ENCODE results near the gene VAV1. TPM values are rescaled to one million over a fixed set of nuclear protein-coding genes. Genes with fewer than 3 reads are reported as not detected.

VAV1 gene
- total and polyA plus RNA-seq, 10 of the 15 experiments (the other 5 are each of a cell fraction or from before 2014, with no cell fraction given), result 1.6 to 76.8 (median 40.7) TPM

DNA sequence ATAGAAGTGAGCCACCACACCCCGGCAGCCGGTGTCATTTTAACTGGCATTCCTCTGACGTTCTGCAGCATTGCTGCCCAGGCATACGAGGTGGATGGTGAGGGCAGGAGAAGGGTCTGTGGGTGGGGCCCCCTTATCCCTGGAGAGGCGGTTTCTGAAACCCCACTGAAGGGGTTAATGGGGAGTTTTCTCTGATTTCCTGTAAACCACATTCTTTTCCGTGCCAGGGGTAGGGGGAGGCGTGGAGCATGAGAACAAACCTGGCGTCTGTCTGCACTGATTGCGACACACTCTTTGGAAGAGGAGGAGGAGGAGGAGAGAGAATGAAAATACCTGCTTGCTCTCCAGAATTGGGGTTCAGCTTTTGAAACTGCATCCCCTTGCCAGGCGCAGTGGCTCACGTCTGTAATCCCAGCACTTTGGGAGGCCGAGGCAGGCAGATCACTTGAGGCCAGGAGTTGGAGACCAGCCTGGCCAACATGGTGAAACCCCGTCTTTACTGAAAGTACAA, 49.3 kb upstream of the VAV1 start:
- peaks cover 35% of the 10 kb centered on the region for H3K4me1 ChIP-seq (ENCODE audit: control insufficient read depth, insufficient read depth, low read length)
- ATAC-seq (no peak), DNase-seq (ENCODE audit: low read depth, low spot score) (no peak), FAIRE-seq (no peak)
- no peak overlapping the region for H3K4me3 ChIP-seq
- intact Hi-C loops (cut with micrococcal nuclease; ENCODE audit: unreplicated experiment), result no loop called here
- BruUV-seq (replicated peaks), result no TSS peak
- no peaks in the 10 kb centered on the region for H3K79me2 ChIP-seq (ENCODE audit: control insufficient read depth, insufficient read depth, low read length)
- ChIA-PET CTCF (interaction anchor here (1.6 kb wide), 1 partner anchor 50 kb away, joined by 4 read pairs; no protein-coding TSS in a partner anchor), POLR2A (interaction anchor here (0.7 kb wide), 4 partner anchors 78 to 188 kb away, joined by 3 to 4 read pairs (median 4); no protein-coding TSS in a partner anchor), RAD21 (ENCODE audit: unreplicated experiment) (interaction anchor here (0.9 to 1.3 kb wide), 2 partner anchors 92 to 207 kb away, joined by 3 read pairs; no protein-coding TSS in a partner anchor), SMC1A (ENCODE audit: uncharacterized antibody, unreplicated experiment) (interaction anchor here (1.7 kb wide), 1 partner anchor 53 kb away, joined by 5 read pairs; the partner anchor contains the start of gene TNFSF14)
- no peaks in the 10 kb centered on the region for H3K27me3 ChIP-seq (replicated peaks in 1 of 2; ENCODE audit: control insufficient read depth in 2 of 2, insufficient read depth in 2 of 2, low read length in 1 of 2)
- in situ Hi-C loops (cut with MboI), result no loop called here
- H3K36me3 ChIP-seq (ENCODE audit: control insufficient read depth in 2 of 2, insufficient read depth in 2 of 2, low read length in 1 of 2), result no peaks in the 10 kb centered on the region
- no peaks in the 10 kb centered on the region for H4K20me1 ChIP-seq (ENCODE audit: control insufficient read depth, insufficient read depth)
- no peak overlapping the region for H3K4me2 ChIP-seq (ENCODE audit: control insufficient read depth, insufficient read depth)
- WGBS (ENCODE audit: insufficient coverage, insufficient replicate concordance, low lambda C conversion rate, missing lambda C conversion rate), result 60% methylated on average over 13 of the region's 13 CpGs
- H3K27ac ChIP-seq (ENCODE audit: control insufficient read depth, insufficient read depth), result no peak overlapping the region
- H3K9ac ChIP-seq (ENCODE audit: control insufficient read depth, insufficient read depth, low read length), result no peak overlapping the region
- H2AFZ ChIP-seq (ENCODE audit: control insufficient read depth, low read depth, low read length), result no peak overlapping the region
- H3K9me3 ChIP-seq (replicated peaks; ENCODE audit: control insufficient read depth, insufficient read depth, low read length), result no peaks in the 10 kb centered on the region
- TF ChIP-seq RCOR1 (conservative IDR thresholded peaks at IDR 0.05; ENCODE audit: low read depth, low read length), result no peak
- TF ChIP-seq PML (IDR thresholded peaks at IDR 0.05; ENCODE audit: low read length), result no peak
- TF ChIP-seq TCF12 (IDR thresholded peaks at IDR 0.05; ENCODE audit: low read depth, low read length), result no peak
- TF ChIP-seq CEBPB (IDR thresholded peaks at IDR 0.05; ENCODE audit: borderline replicate concordance in 1 of 2, low read depth in 2 of 2, low read length in 2 of 2), result peak in 1 of 2 experiments; percentile 55; a peak in 1 of 4 replicates
- TF ChIP-seq, protein P1, sequence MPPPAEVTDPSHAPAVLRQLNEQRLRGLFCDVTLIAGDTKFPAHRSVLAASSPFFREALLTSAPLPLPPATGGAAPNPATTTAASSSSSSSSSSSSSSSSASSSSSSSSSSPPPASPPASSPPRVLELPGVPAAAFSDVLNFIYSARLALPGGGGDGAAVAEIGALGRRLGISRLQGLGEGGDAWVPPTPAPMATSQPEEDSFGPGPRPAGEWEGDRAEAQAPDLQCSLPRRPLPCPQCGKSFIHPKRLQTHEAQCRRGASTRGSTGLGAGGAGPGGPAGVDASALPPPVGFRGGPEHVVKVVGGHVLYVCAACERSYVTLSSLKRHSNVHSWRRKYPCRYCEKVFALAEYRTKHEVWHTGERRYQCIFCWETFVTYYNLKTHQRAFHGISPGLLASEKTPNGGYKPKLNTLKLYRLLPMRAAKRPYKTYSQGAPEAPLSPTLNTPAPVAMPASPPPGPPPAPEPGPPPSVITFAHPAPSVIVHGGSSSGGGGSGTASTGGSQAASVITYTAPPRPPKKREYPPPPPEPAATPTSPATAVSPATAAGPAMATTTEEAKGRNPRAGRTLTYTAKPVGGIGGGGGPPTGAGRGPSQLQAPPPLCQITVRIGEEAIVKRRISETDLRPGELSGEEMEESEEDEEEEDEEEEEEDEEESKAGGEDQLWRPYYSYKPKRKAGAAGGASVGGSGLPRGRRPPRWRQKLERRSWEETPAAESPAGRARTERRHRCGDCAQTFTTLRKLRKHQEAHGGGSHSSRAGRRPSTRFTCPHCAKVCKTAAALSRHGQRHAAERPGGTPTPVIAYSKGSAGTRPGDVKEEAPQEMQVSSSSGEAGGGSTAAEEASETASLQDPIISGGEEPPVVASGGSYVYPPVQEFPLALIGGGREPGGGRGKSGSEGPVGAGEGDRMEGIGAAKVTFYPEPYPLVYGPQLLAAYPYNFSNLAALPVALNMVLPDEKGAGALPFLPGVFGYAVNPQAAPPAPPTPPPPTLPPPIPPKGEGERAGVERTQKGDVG (CRISPR knock-in tag; IDR thresholded peaks at IDR 0.05), result no peak

Data from GM12878 (cell line).